HG03354 (cell line): ENCODE measurements around the gene SLC8B1.

Experiments used
- ATAC-seq: cut with Tn5 transposase; IDR thresholded peaks from one replicate; pipeline ENCODE4 v1.9.1; 2021; ENCODE audit warnings: mild to moderate bottlenecking; ENCODE audit not compliant: unreplicated experiment, poor library complexity, severe bottlenecking

SLC8B1 gene

GRCh38 chr12:113328368-113328889 is 6.5 kb downstream of the SLC8B1 start:
- ATAC-seq: no peak

DNA sequence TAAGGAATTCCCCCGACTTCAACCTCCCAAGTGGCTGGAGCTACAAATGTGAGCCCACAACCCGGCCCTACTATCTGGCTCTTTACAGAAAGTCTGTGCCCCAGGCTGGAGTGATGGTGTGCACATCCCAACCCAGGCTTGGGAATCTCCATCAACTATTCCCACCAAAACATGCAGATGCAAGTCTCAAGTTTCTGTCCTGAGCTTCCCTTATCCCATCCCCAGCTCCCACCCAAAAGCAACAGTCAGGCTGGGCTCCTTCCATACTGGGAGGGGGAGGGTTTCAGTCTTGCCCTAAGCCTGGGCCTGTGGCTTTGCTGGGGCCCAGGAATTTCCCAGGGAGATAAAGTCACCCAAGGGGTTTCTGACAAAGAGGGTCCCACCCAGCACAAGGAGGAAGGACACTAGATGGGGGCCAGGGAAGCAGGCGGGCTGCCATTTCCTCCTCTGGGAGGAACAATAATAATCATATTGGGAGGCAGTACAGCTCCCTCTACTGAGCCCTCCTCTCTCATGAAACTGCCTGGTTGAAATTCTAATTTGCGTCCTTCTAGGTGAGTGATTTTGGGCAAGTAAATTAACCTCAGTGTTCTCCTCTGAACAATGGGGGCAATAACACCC is 8.0 kb downstream of the SLC8B1 start:
- no peak for ATAC-seq

GRCh38 chr12:113325916-113326315 is 9.0 kb downstream of the SLC8B1 start:
- no peak for ATAC-seq

DNA sequence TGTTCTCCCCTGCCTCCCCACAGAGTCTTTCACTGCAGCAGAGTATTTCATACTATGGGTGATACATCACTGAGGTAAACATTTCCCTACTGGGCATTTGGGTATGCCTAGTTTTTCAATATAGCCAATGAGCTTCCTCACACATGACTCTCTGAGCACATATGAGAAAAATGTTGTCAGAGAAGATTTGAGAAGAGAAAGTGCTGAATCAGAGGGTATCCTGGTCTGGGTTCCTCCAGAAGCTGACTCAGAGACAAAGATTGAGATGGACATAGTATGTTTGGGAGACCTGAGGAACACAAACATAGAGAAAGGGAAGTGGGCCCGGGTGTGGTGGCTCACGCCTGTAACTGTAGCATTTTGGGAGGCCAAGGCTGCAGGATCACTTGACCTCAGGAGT is 12.6 kb downstream of the SLC8B1 start:
- no peak for ATAC-seq

DNA sequence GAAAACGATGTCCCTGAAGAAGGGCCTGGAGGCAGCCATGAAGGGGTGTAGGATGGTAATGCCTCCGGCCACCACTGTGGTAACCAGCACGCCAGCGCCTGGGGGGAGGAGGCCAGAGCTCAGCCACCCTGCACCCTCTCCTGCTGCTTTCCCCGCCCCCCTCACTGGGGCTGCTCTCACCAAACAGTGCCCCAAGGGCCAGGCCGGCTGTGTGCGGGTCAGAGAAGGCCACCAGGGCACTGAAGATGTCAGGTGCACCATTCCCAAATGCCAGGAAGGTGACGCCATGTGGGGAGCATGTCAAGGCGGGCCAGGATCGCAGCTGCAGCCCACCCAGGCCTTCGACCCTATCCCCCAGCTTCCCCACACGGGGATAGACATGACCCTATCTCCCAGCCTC is 14.5 kb downstream of the SLC8B1 start:
- ATAC-seq: no peak

DNA sequence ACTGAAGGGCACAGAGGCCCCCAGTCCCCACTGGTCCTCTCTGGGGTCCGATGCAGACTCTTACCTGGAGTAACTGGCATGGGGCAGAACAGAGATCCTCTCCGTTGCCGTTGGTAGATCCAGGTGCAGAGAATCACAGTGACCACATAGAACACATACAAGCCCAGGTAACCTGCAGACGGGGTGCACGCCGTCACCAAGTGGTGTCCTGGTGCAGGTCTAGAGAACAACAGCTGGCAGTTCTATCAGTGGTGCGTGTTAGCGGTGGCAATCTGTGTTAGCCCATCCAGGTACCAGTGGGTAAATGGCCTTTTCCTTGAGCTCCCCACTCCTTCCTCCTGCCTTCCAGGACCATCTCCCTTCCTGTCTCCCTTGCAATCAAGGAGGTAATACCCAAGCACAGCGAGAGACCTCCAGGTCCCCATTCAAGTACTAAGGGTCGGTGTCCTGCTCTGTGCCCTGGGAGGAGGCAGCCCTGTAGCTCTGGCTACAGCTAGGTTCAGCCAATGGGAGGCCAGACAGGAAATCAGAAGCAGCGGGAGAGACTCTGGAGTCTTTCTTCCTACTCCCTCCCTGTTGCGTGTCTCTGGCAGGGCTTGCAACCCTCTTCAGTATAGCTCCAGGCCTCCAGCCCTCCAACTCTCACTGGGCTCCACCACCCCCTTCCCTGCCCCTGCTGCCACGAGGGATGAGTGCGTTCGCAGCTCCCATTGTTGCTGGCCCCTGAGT is 15.8 kb downstream of the SLC8B1 start:
- no peak for ATAC-seq

DNA sequence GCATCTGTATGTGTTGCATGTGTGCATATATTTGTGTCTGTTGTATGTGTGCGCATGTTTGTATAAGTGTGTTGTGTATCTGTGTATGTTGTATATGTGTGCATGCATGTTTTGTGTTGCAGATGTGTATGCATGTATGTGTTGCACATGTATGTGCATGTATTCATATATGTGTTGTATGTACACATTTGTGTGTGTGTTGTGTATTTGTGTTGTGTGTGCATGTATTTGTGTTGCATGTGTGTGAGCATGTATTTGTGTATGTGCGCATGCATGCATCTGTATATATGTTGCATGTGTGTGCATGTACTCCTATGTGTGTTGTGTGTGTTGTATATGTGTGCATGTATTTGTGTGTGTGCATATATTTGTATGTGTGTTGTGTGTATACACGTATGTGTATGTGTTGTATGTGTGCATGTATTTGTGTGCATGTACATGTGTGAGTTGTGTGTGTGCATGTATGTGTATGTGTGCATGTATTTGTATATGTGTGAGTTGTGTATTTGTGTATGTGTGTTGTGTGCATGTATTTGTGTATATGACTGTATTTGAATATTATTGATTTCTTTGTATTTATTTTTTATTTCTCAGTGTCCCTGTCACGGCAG is 16.8 kb downstream of the SLC8B1 start:
- no peak for ATAC-seq

GRCh38 chr12:113317122-113317521 is 17.8 kb downstream of the SLC8B1 start:
- no peak for ATAC-seq

DNA sequence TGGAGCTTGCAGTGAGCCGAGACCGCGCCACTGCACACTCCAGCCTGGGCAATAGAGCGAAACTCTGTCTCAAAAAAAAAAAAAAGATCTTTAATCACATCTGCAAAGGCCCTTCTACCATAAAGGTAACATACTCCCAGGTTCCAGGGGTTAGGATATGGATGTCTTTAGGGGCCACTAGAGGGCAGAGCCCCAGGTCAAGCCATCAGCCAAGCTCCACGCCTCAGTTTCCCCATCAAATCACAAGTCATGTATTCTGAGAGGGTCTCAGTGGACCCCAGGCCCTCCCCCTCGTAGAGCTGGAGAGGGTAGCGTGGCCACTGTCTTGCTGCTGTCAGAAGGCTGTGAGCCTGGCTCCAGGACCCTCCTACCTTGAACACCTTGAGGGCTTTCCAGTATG is 18.8 kb downstream of the SLC8B1 start:
- no peak for ATAC-seq

DNA sequence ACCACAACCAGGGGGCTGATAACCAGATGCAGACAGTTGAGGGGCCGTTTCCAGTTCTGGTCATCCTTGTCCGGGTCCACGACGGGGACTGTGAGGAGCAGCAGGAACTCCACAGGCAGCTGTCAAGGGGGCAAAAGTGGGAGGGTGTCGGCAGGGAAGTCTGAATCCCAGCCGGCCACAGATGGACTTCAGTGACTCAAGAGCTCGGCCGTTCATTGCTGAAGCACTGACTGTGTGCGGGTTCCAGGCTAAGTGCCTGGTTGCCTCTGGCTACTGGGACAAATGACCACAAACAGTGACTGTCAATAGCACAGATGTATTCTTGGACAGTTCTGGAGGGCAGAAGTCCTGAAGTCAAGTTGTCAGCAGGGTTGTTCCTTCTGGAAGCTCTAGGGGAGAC is 19.6 kb downstream of the SLC8B1 start:
- no peak for ATAC-seq

DNA sequence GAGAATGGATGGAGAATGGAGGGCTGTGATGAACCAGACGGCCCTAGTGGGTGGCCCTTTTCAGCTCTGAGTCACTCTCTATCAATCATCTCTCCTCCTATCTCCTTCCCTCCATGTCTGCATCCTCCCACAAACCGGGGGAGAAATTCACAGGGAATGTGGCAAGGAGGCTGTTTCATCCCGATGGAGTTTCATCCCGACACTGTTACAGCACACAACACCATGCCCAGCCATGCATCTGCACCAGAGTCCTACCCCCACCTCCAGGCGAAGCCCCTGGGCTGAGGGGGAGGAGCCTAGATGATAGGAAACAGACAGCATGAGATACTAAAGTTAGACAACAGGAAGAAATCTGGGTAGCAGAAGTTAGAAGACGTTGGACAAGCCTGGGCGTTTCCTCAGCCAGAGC is 20.8 kb downstream of the SLC8B1 start:
- ATAC-seq: no peak

DNA sequence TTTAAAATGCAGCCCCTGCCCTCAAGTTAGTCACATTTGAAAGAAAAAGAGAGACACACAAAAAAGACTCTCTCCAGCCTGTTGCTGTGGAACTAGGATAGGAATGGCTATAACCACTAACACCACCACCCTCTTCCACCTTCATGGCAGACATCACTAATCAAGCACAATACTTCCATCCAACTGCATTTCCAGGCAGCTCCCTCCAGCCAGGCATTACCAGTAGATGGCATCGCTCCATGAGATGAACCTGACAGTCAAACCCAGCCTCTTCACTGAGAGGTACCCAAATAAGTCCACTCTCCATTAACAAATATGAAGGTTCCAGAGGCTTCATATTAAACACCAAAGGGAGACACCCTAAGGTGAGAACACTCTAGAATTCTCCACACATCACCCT is 24.4 kb downstream of the SLC8B1 start:
- ATAC-seq: no peak

- ATAC-seq: no peak
Observed at GRCh38 chr12:113306382-113306781, 28.5 kb downstream of the SLC8B1 start.

DNA sequence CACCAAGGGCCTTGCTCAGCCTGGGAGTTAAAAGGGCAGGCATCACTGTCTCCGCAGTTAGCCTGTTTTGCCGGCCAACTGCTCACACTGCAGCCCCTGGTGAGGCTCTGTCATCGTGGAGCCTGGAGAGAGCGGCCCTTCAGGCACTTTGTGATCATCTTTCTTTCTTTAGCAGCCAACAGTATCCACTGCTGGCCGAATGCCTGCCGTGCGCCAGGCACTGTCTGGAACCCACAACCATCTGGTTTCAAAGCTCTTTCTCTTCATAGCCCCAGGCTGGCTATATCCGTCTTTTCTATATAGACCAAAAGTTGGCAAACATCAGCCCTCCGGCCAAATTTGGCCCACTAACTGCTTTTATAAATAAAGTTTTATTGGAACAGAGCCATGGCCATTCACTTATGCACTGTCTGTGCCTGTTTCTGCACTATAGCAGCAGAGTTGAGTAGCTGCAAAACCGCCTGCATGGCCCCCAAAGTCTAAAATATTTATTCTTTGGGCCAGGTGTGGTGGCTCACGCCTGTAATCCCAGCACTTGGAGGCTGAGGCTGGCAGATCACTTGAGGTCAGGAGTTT is 29.5 kb downstream of the SLC8B1 start:
- no peak for ATAC-seq

GRCh38 chr12:113302886-113303640 is 31.8 kb downstream of the SLC8B1 start:
- ATAC-seq: no peak

DNA sequence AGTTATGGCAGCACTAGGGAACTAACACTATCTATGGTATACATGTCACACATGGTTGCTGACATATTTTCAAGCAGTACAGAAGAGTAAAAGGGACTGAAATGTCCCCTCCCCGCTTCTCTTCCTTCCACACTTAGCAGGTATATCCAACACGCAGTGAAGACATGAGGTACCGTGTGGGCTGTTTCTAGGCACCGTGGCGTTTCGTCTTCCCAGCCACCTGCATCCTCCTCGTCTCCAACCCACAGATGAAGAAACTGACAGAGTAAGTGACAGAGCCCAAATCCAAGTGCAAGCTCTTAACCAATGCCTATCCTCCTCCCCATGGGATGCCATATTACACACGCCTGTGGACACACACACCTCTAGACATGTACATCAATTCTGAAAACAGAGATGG is 32.4 kb downstream of the SLC8B1 start:
- no peak for ATAC-seq

DNA sequence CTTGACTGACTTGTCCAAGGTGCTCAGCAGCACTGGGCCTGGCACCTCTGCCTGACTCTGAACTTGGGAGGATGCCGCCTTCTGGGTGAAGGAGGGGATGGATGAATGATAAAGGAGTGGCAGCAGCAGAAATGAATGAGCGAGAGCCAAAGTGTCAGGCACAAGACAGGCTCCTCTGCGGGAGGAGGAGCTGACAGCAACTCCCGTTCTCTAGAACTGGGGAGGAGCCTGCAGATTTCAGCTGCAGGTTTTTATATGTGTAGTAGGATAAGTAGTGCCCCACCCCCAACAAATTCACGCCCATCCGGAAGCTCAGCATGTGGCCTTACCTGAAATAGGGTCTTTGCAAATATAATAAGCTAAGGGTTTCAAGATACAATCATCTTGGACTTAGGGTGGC is 33.1 kb downstream of the SLC8B1 start:
- ATAC-seq: no peak

- ATAC-seq: no peak
Observed at GRCh38 chr12:113299619-113300237, 35.2 kb downstream of the SLC8B1 start.

GRCh38 chr12:113298861-113299545 is 35.9 kb downstream of the SLC8B1 start:
- no peak for ATAC-seq
